ENCODE measurements around the gene ALDH3A2.

Gene ALDH3A2

DNA sequence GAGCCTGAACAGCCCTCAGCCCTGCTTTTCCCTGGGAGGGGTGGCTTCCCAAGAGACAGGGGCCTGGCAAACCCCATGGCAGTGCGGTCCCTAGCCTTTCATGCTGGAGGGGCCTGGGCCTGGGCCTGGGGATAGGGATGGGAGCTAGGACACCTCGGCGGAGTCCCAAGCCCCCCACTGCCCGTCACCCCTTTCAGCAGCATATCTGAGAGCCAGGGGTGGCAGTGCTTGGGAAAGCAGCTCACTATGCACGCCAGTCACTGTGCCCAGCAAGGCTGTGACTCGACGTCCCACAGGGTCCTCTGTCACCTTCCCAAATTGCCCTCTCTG, 68.4 kb downstream of the ALDH3A2 start:
- TF ChIP-seq, protein P1, sequence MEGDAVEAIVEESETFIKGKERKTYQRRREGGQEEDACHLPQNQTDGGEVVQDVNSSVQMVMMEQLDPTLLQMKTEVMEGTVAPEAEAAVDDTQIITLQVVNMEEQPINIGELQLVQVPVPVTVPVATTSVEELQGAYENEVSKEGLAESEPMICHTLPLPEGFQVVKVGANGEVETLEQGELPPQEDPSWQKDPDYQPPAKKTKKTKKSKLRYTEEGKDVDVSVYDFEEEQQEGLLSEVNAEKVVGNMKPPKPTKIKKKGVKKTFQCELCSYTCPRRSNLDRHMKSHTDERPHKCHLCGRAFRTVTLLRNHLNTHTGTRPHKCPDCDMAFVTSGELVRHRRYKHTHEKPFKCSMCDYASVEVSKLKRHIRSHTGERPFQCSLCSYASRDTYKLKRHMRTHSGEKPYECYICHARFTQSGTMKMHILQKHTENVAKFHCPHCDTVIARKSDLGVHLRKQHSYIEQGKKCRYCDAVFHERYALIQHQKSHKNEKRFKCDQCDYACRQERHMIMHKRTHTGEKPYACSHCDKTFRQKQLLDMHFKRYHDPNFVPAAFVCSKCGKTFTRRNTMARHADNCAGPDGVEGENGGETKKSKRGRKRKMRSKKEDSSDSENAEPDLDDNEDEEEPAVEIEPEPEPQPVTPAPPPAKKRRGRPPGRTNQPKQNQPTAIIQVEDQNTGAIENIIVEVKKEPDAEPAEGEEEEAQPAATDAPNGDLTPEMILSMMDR (IDR thresholded peaks at IDR 0.05; ENCODE audit: insufficient read depth, low read length, poor library complexity, severe bottlenecking), result no peak
- Histone ChIP-seq H3K36me3 (ENCODE audit: control insufficient read depth, insufficient read depth, low read length) (no peaks in the 10 kb centered on the region), H3K4me3 (replicated peaks; ENCODE audit: low read depth, low read length) (no peak overlapping the region), H3K27me3 (replicated peaks; ENCODE audit: control insufficient read depth, insufficient read depth, low read length) (no peaks in the 10 kb centered on the region; the same call in none of the 2 replicates)
- DNase-seq (ENCODE audit: extremely low read depth, insufficient read length), result no peak

DNA sequence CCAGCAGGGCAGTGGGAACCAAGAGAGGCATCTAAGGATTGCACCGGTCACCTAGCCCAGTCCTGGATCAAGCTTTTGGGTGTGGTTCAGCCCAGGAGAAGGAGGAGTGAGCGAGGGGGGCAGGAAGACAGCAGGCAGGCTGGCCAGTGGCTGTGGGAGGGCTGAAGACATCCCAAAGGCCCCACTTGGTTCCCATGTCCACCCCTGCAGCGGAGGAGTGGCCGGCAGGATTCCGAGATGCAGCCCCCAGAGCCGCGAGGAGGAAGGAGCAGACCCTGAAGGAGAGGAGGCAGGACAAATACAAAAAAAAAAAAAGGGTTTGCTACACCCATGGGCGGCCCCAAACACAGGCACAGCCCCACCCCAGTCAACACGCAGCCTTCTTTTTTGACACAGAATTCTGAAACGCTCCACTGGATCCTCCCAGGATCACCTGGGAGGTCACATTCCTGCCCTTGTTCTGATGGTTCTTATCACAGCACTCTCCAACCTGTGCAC, 68.9 kb downstream of the ALDH3A2 start:
- Histone ChIP-seq H3K4me3 (replicated peaks; ENCODE audit: low read depth, low read length) (no peak overlapping the region), H3K27me3 (replicated peaks; ENCODE audit: control insufficient read depth, insufficient read depth, low read length) (no peaks in the 10 kb centered on the region; the same call in none of the 2 replicates), H3K36me3 (ENCODE audit: control insufficient read depth, insufficient read depth, low read length) (no peaks in the 10 kb centered on the region)
- TF ChIP-seq, protein P1 (IDR thresholded peaks at IDR 0.05; ENCODE audit: insufficient read depth, low read length, poor library complexity, severe bottlenecking), result no peak
- no peak for DNase-seq (ENCODE audit: extremely low read depth, insufficient read length)

DNA sequence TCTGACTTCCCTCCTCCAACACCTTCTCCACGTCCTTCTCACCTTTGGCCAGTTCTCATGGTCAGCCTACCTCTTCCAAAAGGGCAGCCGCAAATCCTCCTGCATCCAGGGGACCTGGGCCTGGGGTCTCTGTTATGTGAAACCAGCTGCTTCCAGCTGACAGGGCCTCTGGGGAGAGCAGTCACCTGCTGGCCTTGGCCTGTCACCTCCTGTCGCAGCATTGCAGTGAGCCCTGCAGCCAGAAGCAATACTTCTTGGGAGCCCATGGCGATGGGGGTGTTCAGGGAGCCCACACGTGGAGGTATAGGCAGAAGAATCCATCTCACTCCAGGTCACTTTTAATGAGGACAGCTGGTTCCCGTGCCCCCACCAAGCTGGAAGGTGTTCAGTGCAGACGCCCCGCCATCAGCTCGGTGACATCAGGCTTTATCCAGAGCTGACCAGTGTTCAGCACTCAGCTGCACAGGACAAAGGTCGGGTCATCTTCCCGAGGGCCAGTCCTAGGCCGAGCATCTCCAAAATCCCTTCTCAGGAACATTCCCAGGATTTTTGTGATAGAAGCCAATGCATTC, 69.6 kb downstream of the ALDH3A2 start:
- DNase-seq (ENCODE audit: extremely low read depth, insufficient read length), result no peak
- Histone ChIP-seq H3K27me3 (replicated peaks; ENCODE audit: control insufficient read depth, insufficient read depth, low read length) (no peaks in the 10 kb centered on the region; the same call in none of the 2 replicates), H3K4me3 (replicated peaks; ENCODE audit: low read depth, low read length) (no peak overlapping the region), H3K36me3 (ENCODE audit: control insufficient read depth, insufficient read depth, low read length) (no peaks in the 10 kb centered on the region)
- TF ChIP-seq, protein P1 (IDR thresholded peaks at IDR 0.05; ENCODE audit: insufficient read depth, low read length, poor library complexity, severe bottlenecking), result no peak

DNA sequence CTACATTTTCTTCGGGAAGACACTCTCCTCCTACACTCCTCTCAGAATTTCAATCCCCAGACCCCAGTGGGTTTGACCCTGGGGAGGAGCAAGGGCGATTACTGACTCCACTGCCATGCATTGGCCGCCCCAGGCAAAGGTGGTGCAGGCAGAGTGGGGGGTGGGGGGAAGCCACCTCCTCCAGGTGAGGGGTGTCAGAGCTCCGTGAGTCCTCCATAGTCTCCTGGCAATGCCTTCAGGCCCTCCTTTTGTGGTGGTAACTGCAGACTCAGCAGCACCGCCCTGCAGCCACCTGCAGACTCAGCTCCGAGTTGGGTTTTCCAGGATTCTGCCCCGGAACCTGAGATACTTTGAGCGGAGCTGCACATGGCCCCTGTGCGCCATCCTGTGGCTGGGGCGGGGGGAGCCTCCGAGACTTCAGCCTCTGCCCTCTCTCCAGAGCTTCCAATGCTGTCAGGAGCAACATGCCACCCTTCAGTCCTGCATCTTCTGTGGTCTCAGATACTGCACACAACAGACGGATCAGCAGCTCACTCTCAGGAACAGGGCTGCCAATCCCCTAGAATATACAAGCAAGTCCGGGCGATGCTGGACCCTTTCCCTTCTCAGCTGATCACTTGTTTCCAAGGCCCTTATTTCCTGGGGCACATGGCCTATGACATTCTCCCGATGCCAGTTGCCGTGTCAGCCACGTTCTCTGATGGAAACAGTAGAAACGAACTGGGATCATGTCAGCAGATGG, 70.2 kb downstream of the ALDH3A2 start:
- DNase-seq (ENCODE audit: extremely low read depth, insufficient read length), result no peak
- Histone ChIP-seq H3K27me3 (replicated peaks; ENCODE audit: control insufficient read depth, insufficient read depth, low read length) (no peaks in the 10 kb centered on the region; the same call in none of the 2 replicates), H3K36me3 (ENCODE audit: control insufficient read depth, insufficient read depth, low read length) (no peaks in the 10 kb centered on the region), H3K4me3 (replicated peaks; ENCODE audit: low read depth, low read length) (no peak overlapping the region)
- TF ChIP-seq, protein P1 (IDR thresholded peaks at IDR 0.05; ENCODE audit: insufficient read depth, low read length, poor library complexity, severe bottlenecking), result peak; percentile 21

DNA sequence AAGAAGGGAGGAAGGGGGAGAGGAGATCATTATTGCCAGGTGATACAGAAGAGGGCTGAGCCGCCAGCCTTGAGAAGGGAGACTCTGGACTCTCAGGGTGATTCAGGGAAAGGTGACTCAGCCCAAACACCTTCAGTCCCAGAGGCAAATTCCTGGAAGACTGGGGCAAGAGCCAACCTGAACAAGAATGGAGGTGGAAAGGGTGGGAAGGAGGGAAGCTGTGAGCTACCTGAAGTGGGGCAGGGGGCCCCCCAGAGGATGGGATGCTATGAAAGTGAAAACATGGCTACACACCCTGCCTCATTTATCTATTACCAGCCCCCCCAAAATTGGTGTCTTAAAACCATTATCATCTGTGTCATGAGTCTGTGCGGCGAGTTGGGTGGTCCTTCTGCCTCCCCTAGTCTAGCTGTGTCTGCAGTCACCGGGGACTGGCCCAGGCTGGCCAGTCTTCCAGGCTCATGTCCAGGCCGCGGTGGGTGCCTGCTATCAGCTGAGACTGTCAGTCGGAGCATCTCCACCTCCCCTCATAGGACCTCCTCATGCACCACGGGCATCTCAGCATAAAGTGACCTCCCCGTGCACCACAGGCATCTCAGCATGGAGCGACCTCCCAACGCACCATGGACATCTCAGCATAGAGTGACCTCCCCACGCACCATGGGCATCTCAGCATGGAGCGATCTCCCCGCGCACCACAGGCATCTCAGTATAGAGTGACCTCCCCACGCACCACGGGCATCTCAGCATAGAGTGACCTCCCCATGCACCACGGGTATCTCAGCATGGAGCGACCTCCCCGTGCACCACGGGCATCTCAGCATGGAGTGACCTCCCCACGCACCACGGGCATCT, 71.0 kb downstream of the ALDH3A2 start:
- DNase-seq (ENCODE audit: extremely low read depth, insufficient read length), result no peak
- Histone ChIP-seq H3K27me3 (replicated peaks; ENCODE audit: control insufficient read depth, insufficient read depth, low read length) (no peaks in the 10 kb centered on the region; the same call in none of the 2 replicates), H3K36me3 (ENCODE audit: control insufficient read depth, insufficient read depth, low read length) (no peaks in the 10 kb centered on the region), H3K4me3 (replicated peaks; ENCODE audit: low read depth, low read length) (no peak overlapping the region)
- TF ChIP-seq, protein P1 (IDR thresholded peaks at IDR 0.05; ENCODE audit: insufficient read depth, low read length, poor library complexity, severe bottlenecking), result no peak

Measured in GM06990 (cell line).